Measurements from ENCODE around the gene VPS13A.
A peak's percentile ranks its signal among the peaks of the same experiment; 100 is the strongest.

Gene VPS13A

GRCh38 chr9:77464661-77465060 is 287.3 kb downstream of the VPS13A start:
- peak in 1 of 2 donors; percentile 61 for DNase-seq (ENCODE audit: low read depth in 2 of 2)
- no peak for TF ChIP-seq CTCF (IDR thresholded peaks at IDR 0.05; ENCODE audit: low read depth, low read length)
- H3K4me3 ChIP-seq (replicated peaks in 1 of 2; ENCODE audit: low read depth in 2 of 2, low read length in 2 of 2): no peak overlapping the region

DNA sequence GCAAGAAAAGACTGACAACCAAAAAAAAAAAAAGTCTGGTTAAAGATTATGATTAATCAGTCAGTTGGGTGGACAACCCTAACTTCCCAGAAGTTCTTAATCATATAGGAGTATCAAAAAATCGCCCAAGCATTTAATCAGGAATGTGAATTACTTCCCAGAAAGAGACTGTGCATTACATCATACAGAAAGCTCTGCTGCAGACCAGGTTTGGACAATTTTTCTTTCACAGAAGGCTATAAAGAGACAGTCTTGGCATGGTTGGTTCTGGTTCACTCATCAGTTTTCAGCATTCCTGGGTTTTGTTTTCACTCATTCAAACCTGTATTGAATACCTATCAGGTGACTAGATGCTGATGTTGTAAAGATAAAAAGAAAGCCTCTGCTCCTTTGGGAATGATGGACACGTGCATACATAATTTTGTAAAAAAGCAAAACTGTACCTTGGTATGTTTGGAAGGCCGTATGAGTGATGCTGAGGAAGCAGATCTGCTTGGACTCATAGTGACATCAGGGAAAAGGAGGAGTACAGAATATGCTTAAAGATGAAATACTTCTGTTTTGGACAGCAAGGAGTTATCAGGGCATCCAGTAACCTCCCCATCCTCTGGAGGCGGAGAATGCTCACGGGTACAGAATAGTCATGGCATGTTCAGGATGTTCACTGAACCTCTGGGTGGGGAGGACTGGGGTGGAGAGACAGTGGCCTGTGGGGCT is 292.3 kb downstream of the VPS13A start:
- TF ChIP-seq CTCF (IDR thresholded peaks at IDR 0.05; ENCODE audit: low read depth, low read length): no peak
- peak; percentile 41 to 42 for DNase-seq (ENCODE audit: low read depth in 2 of 2)
- no peak overlapping the region for H3K4me3 ChIP-seq (replicated peaks in 1 of 2; ENCODE audit: low read depth in 2 of 2, low read length in 2 of 2)
